DMS153 treated with DMSO at 0.1 percent for 48 hours (cell line): ENCODE results near the gene ZNF496.
"Not testable (repeated sequence)": the region's sequence is repeated elsewhere in the genome, so short reads cannot be mapped to it uniquely, and the experiment has no call there.

Experiments
- DNase-seq: peaks from one replicate; lab custom pipeline; 2025; ENCODE audit not compliant: unreplicated experiment; lab: John Stamatoyannopoulos, UW

ZNF496 gene

GRCh38 chr1:247360116-247360898 is 28.6 kb upstream of the ZNF496 start:
- no peak for DNase-seq

DNA sequence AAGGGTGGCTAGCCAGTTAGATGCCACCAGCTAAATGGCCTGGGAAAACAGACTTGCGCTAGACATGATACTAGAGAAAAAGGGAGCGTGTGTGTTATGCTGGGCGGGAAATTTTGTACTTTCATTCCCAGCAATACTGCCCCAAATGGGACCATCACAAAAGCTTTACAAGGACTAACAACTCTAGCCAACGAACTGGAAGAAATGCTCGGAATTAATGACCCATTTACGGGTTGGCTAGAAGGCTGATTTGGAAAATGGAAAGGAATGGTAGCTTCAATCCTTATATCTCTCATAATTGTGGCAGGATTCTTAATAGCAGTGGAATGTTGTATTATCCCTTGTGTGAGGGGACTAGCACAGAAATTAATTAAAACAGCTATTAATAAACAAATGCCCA is 27.9 kb upstream of the ZNF496 start:
- no peak for DNase-seq

DNA sequence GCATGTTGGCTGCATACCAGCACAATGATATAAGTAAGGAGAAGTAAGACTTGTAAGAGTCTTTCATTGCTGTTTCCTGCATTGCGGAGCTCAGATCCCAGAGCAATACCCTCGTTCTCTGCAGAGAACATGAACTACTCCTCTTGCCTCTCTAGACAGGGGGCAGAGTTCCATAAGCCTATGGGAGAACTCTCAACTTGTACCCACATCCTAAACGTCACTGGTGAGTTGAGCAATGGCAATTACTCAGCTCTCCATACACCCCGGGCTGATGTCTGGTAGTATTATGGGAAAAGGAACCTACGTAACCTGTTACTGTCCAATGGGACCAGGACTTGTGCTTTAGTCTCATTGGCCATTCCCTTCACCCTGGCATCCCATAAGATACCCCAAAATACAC is 27.3 kb upstream of the ZNF496 start:
- DNase-seq: no peak

DNA sequence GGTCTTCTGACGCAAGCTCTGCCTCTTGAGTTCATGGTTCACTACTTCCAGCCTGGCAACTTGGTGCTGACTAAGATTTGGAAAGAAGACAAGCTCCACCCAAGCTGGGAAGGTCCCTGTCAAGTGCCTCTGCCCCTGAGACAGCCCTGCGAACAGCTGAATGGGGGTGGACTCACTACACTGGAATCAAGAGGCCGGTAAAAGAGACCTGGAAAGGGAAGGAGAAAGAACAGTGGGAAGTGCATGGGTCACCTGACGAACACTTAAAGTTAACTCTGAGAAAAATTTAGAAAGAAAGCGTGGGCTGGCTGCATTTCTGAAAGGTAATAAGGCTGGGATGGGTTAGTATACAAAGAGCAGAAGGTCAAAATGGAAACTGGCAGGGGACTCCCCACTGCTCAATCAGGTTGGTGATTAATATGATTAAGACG is 26.1 kb upstream of the ZNF496 start:
- no peak for DNase-seq

DNA sequence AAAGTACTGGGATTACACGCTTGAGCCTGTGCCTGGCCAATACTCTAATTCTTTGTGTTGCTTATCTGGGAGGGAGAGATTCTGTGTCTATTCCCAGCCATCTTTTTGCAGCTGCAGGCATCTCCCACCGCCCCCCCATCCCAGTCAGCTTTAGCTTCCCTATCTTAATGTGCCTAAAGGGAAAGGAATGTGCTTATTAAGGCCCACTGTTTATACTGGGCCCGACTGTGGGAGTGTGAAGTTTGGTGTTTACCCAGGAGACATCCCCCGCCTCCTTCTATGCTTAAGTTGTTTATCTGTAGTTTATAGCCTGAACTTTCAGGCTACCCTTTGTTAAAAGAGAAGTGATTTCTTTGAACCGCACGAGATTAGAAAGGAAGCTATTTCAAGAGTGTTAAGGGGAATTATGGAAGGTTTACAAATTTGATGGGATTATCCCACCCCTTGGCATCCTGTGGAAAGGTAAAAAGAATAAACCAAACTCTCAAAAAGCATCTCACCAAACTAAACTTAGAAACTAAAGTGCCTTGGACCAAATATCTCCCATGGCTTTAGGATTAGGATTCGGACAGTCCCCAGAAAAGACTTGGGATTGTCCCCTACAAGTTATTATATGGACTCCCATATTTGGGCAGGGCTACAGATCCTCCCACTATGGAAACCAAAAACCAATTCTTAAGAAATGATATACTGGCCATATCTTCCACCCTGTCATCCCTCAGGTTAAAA is 25.5 kb upstream of the ZNF496 start:
- DNase-seq: no peak

DNA sequence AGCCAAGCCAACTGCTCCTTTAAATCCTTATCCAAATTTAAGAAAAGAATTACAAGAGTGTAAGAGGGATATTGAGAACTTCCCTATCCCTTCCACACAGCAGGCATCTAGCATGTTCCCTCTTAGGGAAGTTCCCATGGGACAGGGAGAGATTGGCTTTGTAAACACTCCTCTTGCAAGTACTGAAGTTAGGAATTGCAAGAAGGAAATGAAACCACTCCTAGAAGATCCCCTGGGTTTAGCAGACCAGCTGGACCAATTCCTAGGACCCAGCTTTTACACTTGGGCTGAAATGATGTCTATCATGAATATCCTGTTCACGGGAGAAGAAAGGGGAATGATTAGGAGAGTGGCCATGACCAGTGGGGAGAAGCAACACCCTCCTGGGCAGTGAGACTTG is 23.5 kb upstream of the ZNF496 start:
- DNase-seq: not testable (repeated sequence)

DNA sequence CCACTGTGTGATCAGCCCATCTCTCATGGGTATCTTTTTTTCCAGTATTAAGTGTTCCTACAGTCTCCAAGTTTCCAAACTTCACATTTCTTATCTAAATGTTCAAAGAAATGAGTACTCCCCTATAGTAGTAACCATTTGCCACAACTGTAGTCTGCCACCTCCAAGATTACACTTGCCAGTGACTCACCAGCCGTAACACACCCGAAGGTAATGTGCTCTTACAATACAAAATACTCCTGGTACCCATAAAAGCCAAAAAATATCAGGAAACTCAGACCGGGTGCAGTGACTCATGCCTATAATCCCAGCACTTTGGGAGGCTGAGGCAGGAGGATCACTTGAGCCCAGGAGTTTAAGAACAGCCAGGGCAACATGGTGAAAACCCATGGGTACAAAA is 20.5 kb upstream of the ZNF496 start:
- DNase-seq: no peak

GRCh38 chr1:247350587-247350986 is 18.9 kb upstream of the ZNF496 start:
- no peak for DNase-seq

DNA sequence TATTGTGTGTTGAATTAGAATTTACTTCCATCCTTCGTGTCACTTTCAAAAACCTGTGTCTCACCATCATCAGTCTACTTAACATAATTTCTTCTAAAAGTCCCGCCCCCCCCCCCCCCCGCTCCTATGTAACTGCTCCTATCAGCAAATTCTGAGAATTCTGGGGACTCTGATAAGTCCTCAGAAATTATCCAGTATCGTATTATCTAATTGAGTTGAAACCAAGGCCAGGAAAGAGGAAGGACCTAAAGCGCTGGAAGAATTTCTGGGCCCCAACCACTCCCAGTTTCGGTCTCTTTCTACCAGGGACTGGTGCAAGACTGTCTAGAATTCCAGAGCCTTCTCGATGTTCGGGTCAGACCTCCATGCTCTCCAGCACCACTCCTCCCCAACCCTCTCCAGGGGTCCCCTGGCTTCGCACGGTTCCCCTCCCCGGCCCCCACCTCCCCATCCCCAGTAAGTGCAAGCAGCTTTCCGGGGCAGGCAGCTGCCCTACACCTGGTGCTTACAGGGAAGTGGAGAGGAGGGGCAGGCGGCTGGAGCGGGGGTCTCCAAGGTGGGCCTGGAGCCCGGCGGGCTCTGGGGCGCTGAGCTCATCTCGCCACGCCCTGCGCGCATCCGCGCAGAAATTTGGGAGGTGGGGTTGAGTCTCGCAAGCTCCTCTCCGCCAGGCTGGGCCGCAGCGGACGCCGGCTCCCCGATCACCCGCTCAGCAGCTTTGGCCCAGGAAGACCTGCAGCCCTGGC is 16.0 kb upstream of the ZNF496 start:
- no peak for DNase-seq

DNA sequence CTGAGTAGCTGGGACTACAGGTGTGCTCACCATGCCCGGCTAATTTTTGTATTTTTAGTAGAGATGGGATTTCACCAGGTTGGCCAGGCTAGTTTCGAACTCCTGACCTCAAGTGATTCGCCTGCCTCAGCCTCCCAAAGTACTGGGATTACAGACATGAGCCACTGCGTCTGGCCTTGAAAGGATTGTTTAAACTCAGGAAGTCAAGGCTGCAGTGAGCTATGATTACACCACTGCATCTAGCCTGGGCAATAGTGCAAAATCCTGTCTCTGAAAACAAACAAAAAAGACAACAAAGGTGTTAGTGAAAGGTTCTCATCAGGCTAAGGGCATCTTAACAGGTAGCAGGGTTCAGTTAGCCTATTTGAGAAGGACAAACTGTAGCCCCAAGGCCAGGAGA is 14.2 kb upstream of the ZNF496 start:
- DNase-seq: no peak

DNA sequence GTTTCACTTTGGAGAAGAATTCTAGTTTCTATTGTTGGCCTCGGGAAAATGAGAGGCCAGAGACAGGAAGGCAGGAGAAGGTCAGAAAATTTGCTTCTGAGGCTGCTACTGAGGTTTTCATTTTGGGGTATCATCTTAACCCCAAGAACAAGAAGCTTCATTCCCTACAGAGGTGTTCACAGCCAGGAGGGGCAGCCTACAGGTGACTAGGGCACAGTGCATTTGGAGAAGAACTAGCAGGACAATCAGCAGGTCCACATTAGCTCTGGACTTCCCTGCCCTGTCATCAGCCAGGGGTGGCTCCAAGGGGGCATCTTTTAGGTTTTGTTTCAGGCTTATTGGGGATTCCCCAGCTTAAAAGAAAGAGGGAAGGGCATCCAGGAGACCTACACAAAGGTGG is 12.1 kb upstream of the ZNF496 start:
- DNase-seq: no peak

GRCh38 chr1:247338723-247339275 is 7.1 kb upstream of the ZNF496 start:
- DNase-seq: no peak

GRCh38 chr1:247337961-247338360 is 6.3 kb upstream of the ZNF496 start:
- DNase-seq: no peak

- no peak for DNase-seq
These were observed 5.6 kb upstream of the ZNF496 start for GRCh38 chr1:247337250-247337746.

GRCh38 chr1:247336390-247336789 is 4.7 kb upstream of the ZNF496 start:
- no peak for DNase-seq

- DNase-seq: no peak
These were observed 4.2 kb upstream of the ZNF496 start for GRCh38 chr1:247335882-247336281.

DNA sequence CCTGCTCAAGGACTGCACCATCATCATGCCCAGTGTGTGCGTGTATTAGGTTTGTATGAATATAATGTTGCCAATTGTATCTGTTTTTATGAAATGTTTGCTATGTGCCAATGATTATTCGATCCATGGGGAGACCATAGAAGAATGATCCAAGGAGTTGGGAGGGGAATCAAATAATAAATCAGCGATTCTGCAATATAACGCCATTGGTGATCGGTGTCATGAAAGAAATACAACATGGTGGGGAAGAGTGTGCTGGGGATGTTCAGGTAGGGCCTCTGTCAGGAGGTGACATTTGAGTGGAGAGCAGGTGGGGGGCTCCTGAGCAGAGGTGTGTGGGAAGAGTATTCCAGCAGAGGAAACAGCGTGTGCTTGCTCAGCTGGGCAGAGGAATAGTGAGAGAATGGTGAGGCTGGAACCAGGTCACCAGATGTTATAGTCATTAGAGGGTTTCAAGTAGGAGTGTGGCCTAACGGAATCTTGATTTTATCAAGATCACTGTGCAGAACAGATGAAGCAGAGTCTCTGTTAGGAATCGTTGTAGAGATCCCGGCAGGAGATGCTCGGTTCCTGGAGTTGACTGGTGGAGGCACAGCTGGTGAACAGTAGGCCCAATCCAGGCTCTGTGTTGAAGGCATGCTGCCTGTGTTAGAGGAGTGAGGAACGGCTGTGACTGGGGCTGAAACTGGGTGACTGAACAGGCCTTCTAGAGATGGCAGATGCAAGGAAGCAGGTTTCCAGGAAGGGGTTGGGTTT is 2.9 kb upstream of the ZNF496 start:
- no peak for DNase-seq

DNA sequence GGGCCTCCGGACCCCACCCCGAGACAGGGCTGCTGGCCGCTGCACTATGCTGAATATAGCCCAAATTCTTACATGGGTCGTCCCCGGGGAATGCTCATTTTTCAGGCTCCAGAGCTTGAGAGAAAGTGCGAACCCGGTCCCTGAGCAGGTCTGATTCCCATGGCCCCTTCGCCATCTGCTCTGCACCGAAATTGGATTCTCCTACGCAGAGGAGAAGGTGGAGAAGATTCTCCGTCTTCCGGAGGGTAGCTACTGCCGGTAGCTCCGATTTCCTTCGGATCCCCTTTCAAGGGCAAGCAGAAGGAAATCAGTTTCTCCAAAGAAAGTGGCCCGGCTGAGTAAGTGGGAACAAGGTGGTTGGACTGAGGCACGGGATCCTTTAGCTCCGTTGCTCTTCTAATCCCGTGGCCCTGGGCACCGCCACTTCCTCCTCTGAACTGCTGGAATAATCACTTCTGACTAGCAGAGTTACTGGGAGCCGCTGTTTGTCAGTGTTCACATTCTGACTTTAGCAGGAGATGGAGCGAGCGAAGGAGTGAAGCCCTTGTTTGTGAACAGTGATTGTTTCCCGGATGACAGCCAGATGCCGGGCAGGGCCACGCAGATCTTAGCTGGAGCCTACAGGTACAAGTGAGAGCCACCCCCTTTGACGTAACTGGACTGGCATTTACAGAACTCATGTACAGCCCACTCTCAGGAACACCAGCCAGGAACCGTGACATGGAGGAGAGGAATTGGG is 1.1 kb upstream of the ZNF496 start:
- peak; percentile 45 for DNase-seq

DNA sequence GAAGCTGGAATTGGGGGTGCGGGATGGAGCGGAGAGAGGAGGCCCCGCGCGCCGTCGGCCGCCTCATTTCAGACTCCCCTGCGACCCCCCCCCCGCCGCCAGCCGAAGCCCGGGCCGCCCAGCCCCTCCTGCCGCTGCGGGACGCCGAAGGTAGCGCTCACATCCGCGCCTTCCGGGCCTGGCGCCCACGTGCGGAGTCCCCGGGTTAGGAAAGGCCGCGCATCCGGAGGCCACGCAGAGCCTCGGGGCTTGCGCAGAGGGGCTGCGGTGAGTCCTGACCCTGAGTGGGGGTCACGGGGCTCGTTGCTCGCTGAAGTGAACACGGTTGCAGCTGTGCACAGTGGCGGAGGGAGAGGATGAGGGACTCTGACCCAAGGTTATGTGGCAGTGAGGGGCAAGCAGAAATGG is 552 bp upstream of the ZNF496 start:
- no peak for DNase-seq

- peak; percentile 76 for DNase-seq
These were observed 519 bp downstream of the ZNF496 start for GRCh38 chr1:247331172-247331524.
